ENCODE results near the gene PPIL4.

DNA sequence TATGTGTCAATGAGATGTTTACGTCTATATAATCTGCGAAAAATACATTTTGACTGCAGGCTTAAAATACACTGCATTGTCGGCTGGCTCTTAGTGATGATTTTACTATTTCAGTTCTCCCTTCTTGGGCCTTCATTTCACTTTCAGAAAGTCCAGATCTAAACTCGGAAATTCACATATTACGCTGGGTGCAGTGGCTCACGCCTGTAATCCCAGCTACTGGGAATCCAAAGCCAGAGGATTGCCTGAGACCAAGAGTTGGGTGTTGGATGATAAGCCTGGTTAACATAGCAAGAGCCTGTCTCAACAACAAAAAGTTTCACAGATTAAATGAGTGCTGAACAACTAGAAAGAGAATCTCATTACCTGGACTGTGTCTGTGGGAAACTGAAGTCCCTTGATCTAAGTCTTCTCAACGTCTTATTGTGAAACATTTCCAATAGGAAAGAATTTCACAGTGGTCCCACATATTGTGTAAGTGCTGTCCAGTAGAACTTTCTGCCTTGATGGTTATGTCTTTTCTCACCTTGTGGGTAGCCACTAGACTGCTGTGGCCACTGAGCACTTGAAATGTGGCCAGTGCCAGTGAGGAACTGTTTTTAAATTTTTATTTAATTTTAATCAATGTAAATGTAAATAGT lies 22.2 kb upstream of the PPIL4 start:
- no peak for TF ChIP-seq POLR2A (IDR thresholded peaks at IDR 0.05)
- TF ChIP-seq, protein P1, sequence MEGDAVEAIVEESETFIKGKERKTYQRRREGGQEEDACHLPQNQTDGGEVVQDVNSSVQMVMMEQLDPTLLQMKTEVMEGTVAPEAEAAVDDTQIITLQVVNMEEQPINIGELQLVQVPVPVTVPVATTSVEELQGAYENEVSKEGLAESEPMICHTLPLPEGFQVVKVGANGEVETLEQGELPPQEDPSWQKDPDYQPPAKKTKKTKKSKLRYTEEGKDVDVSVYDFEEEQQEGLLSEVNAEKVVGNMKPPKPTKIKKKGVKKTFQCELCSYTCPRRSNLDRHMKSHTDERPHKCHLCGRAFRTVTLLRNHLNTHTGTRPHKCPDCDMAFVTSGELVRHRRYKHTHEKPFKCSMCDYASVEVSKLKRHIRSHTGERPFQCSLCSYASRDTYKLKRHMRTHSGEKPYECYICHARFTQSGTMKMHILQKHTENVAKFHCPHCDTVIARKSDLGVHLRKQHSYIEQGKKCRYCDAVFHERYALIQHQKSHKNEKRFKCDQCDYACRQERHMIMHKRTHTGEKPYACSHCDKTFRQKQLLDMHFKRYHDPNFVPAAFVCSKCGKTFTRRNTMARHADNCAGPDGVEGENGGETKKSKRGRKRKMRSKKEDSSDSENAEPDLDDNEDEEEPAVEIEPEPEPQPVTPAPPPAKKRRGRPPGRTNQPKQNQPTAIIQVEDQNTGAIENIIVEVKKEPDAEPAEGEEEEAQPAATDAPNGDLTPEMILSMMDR (IDR thresholded peaks at IDR 0.05): no peak
